Hypothalamus (tissue), 51 donors: ENCODE results near the gene RNF41.

Experiments
- DNase-seq, 51 donors: peaks; one replicate each; lab custom pipeline; 2025; lab: John Stamatoyannopoulos, UW

RNF41 gene

GRCh38 chr12:56188131-56188777, 33.5 kb downstream of the RNF41 start:
- DNase-seq, result peak in 3 of 51 donors; percentile 3 to 38 (median 9)

DNA sequence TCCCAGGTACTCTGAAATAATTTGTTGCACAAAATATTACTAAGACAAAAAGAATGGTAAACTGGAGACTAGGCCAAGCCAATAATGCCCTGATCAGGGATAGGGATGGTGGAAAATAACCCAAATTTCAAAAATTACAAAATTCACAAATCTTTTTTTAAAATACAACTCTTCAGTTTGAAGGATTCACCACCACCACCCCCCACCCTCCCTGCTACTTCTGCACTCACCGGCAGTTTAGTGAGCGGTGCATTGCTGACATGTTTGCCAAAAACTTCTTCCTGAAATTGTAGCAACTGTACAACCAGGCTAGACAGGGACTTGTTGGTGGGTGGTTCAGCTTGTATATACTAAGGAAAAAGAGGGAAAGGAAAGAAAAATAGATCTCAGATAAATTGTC, 34.8 kb downstream of the RNF41 start:
- DNase-seq, result no peak

DNA sequence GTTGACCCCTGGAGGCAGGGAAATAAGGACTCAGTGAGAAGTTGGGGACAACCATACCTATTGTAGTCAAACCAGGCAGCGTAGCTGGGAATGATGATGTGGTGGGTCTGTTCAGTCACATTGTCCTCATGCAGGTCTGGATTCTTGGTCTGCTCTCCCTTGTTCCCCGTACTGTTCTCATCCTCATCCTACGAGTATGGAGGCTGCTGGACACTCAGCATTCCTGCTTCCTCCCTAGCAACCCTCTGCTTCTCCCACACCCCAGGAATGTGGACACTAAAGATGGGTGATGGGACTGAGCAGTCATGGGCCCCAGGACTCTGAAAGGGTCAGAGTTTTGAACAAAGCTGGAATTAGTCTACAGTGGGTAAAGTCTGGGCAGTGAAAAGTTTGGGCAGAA, 43.4 kb downstream of the RNF41 start:
- no peak for DNase-seq

GRCh38 chr12:56172839-56173238, 48.9 kb downstream of the RNF41 start:
- DNase-seq, result no peak

GRCh38 chr12:56169229-56169759, 52.4 kb downstream of the RNF41 start:
- no peak for DNase-seq

- no peak for DNase-seq
Observed at GRCh38 chr12:56165369-56165768, 56.4 kb downstream of the RNF41 start.

DNA sequence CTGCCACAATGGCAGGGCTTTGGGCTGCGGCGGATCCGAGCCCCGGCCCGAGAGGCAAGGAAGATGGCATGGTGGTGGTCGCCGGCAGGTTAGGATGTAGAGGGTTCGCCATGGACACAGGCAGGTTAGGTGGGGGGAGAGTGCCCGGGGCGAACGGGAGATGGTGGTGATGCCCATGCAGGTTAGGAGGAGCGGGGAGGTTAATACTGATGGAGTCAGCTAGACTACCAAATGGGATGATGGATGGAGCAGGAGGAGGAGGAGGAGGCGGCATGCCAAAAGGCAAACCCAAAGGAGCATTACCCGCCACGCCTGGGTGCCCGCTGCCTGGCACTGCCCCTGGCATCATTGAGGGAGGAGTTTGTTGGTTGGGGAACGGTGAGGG, 57.4 kb downstream of the RNF41 start:
- no peak for DNase-seq

- no peak for DNase-seq
Observed at GRCh38 chr12:56163533-56164344, 58.0 kb downstream of the RNF41 start.

DNA sequence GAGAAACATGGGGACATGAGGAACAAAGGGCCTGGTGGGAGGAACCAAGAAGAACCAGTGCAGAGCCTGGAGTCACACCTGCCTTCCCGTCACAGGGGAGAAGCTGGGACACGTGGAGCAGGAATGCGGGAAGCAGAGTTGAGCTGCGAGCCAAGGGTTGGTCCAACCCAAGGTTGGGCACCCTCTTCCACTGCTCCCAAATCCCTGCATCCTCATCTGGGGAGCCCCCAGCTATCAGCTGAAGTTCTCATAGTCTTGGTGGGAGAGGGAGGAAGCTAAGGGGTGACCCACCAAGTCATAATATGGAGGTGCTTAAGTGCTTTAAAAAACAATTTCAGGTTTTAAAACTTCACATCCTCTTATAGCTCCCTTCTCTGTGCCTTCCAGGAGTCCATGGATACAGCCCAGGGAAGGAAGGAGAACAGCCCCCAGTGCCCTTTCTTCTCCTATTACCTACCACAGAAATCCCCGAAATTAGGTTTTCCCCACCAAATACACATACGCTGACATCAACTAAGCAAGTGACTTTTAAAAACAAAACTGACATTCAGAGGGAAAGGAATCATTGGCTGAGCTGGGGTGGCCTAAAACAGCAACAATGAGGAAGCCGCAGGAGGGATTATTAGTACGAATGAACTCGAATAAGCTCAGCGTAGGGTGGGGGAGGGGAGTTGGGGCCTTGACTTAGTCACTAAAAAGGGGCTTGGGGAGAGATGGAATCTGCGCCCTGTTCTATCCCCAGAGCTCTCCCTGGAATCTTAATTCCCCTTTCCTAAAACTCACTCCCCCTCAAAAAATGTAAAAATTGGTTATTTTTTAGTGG, 59.0 kb downstream of the RNF41 start:
- DNase-seq, result no peak

DNA sequence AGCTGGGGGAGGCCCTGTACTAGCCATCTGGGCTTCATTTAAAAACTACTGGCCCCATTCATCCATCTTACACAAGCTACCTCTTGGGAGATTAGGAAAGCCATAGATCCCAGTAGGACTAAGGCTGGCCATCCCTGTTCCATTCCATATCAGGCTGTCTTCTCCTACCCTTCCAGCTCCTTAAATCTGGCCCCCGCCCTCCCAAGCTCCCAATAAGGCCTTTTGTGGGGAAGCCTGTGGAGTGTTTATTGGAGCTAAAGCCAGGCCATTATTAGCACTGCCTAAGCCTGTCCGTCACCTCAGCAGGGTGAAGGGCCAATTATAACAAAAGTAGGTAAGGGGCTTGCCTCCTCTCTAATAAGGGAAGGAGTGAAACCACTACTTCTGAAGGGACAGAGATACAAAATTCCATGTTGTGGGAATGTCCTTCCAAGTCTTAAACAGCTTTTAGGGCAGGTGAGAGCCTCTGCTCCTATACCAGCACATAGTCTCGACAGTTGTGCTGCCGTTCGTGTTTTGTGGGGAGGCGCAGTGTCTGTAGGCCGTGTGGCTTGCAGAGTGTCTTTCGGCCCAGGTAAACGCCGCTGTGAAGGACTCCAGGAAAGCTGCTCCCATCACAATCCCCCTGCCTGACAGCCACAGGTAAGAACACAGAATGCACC, 59.9 kb downstream of the RNF41 start:
- no peak for DNase-seq

DNA sequence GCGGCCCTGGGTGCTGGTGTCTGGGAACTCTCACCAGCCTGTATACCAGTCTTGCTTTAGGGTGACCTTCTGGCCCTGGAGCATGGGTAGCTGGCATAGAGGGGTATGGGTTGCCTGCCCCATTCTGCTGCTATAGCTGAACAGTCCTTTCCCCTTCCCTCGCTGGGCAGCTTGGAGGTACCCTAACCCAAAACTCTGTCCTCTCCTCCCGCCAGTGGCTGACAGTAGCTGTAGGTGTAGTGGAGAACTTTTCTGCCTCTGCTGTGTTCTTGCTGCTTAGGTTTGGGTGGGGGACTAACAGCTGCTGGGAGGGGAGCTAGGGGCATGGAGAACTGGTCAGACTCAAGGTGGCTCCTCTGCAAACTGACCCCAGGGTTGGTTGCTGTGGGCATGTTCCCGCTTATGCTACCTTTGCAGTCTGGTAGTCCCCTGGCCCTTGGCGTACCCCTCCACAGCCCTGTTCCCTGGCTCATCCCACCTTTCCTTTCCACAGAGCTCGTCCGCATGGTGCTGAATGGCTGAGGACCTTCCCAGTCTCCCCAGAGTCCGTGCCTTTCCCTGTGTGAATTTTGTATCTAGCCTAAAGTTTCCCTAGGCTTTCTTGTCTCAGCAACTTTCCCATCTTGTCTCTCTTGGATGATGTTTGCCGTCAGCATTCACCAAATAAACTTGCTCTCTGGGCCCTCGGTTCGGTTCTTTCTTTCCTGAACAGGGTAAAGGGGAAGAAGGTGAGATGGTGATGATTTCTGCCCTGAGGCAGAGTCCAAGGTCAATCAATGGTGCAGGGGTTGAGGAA, 60.6 kb downstream of the RNF41 start:
- DNase-seq, result no peak

DNA sequence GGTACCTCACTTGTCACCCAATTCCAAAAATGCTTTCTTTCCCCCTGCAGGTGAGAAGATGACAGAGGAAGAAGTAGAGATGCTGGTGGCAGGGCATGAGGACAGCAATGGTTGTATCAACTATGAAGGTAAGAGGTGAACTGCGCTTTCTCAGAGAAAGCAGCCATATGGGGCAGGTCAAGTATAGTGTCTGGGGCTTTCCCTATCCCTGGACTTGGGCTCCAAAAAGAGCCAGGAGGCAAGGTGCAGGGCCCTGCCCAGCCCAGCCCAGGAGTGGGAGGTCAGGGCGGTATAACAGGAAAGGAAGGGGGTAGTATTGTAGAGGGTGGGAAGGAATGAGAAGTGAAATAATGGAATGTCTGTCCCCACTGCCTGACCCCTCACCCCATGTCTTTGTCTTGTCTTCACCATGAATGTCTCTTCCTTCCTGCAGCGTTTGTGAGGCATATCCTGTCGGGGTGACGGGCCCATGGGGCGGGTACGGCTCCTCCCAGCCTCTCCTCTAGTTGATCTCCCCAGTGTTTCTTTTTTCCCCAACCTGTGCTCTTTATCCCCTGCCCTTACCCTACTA, 61.4 kb downstream of the RNF41 start:
- peak in 1 of 51 donors; percentile 9 for DNase-seq

- DNase-seq, result no peak
Observed at GRCh38 chr12:56159482-56160192, 62.1 kb downstream of the RNF41 start.

GRCh38 chr12:56158926-56159461, 62.7 kb downstream of the RNF41 start:
- peak in 33 of 51 donors; percentile 5 to 54 (median 25) for DNase-seq

DNA sequence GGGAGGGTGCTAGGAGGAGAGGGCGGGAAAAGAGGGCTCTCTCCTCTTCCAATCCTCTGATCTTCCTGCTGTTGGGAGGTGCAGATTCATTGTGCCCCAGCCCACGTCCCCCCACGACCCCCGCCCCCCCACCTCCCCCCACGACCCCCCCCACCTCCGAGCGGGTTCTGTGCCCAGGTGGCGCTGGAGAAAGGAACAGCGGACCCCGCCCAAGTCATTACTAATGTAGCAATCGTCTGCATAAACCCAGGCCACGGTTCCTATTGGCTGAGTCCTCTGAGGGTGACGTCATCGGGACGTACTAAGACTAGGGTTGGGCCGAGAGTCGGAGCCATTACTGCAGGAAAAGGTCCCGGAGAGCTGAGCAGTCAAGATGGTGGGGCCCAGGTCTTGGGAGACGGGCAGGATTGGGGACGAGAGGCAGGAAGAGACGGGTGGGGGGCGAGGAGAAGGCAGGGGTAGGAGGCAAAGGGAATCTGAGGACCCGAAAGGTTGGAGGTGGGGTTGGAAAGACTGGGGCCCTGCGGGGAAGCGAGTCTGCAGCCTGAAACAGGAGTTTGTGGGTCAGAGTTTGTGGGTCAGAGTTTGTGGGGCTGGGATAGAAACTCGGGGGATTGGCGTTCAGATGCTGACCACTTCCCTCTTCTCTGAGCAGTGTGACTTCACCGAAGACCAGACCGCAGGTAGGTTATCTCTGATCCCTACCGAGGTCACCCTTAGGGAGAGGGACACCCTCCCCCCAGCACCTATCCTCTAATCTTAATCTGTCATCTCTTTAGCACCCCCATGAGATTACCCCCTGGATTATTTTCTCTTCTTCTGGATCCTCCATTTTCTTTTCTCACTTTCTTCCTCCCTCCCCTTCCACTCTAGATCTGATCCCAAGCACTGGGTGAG, 63.4 kb downstream of the RNF41 start, which contains the start of gene MYL6:
TSS of gene MYL6 (plus strand) at position 331 of the 897 bp plus-strand sequence. CDS start at position 374, 43 bp downstream.
- DNase-seq, result peak; percentile 33 to 99 (median 92)

DNA sequence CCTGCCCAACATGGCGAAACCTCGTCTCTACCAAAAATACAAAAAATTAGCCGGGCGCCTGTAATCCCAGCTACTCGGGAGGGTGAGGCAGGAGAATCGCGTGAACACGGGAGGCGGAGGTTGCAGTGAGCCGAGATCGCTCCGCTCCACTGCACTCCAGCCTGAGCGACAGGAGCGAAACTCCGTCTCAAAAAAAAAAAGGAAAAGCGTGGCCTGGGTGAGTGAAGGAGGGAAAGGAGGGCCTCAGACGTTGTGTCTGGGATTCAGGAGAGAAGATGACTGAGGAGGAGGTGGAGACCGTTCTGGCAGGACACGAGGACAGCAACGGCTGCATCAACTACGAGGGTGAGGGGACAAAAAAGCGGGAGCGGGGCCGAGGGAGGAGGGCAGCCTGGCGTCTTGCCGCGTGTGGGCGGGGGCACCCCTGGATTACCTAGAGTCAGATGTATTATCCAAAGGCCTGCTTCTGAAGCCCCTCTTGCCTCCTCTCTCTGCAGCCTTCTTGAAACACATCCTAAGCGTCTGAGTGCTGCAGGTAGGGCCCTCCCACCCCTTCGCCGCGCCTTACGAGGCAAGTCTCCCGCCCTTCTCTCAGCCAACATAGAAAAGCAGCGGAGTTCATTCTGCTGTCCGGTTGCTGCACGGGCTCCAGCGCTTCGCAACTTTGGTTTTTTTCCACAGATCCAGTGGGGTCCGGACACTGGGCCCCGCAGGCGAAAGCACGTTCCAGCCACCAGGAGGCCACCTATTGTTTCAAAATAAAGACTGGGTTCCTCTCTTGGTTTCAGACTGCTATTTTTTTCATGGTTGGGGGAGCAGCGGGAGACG, 64.3 kb downstream of the RNF41 start:
- peak in 37 of 51 donors; percentile 12 to 80 (median 56) for DNase-seq
